PFSK-1 (cell line): ENCODE results near the gene SRP9.

Experiments
- FOXP2 ChIP-seq: optimal IDR thresholded peaks from 2 replicates; pipeline ENCODE3; 2011; ENCODE audit warnings: borderline replicate concordance, control low read depth, inconsistent platforms; ENCODE audit not compliant: insufficient read depth; ENCODE audit errors: extremely low read length, extremely low read depth
- POLR2AphosphoS5 ChIP-seq: IDR thresholded peaks from 2 replicates; pipeline ENCODE4 v1.6.1; 2012; ENCODE audit warnings: low read depth, mild to moderate bottlenecking, control low read depth, low read length, moderate library complexity
- SIN3A ChIP-seq: IDR thresholded peaks from 2 replicates; pipeline ENCODE4 v1.6.1; 2012; ENCODE audit warnings: mild to moderate bottlenecking, low read length, moderate library complexity, borderline replicate concordance; ENCODE audit not compliant: insufficient read depth
- TAF1 ChIP-seq: IDR thresholded peaks from 2 replicates; pipeline ENCODE4 v1.6.1; 2012; ENCODE audit warnings: low read length, control low read depth, borderline replicate concordance; ENCODE audit not compliant: insufficient read depth
- TF ChIP-seq, protein P1 (sequence below), 2 experiments: IDR thresholded peaks; 2 replicates each; pipeline versions ENCODE4 v1.6.1 to v1.8.0; 2011 to 2012; ENCODE audit warnings: low read depth in 2 of 2, low read length in 2 of 2, control low read depth in 1 of 2, inconsistent platforms in 1 of 2, mild to moderate bottlenecking in 1 of 2, moderate library complexity in 1 of 2; ENCODE audit not compliant: insufficient read depth in 1 of 2

DNA sequence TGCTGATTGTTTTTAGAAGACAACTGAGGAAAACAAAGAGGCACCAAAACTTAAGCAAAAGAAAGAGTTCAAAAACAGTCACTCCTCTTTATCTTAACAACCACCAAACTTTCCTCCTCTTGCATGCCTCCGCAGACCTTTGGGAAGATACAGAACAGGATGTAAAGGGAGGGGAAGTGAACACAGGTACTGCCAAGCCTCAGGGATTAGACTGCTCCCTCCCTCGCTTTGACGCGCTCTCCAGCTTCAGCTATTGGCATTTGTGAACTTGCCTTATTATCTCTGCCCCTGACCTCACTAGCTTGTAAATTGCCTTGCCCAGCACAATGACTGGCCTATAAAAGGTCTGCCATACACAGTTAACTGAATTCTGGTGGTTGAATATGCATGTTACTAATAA lies 4.8 kb upstream of the SRP9 start:
- TF ChIP-seq TAF1, result no peak
- TF ChIP-seq SIN3A, result no peak
- no peak for TF ChIP-seq POLR2AphosphoS5
- TF ChIP-seq, protein P1, sequence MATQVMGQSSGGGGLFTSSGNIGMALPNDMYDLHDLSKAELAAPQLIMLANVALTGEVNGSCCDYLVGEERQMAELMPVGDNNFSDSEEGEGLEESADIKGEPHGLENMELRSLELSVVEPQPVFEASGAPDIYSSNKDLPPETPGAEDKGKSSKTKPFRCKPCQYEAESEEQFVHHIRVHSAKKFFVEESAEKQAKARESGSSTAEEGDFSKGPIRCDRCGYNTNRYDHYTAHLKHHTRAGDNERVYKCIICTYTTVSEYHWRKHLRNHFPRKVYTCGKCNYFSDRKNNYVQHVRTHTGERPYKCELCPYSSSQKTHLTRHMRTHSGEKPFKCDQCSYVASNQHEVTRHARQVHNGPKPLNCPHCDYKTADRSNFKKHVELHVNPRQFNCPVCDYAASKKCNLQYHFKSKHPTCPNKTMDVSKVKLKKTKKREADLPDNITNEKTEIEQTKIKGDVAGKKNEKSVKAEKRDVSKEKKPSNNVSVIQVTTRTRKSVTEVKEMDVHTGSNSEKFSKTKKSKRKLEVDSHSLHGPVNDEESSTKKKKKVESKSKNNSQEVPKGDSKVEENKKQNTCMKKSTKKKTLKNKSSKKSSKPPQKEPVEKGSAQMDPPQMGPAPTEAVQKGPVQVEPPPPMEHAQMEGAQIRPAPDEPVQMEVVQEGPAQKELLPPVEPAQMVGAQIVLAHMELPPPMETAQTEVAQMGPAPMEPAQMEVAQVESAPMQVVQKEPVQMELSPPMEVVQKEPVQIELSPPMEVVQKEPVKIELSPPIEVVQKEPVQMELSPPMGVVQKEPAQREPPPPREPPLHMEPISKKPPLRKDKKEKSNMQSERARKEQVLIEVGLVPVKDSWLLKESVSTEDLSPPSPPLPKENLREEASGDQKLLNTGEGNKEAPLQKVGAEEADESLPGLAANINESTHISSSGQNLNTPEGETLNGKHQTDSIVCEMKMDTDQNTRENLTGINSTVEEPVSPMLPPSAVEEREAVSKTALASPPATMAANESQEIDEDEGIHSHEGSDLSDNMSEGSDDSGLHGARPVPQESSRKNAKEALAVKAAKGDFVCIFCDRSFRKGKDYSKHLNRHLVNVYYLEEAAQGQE (IDR thresholded peaks at IDR 0.05; ENCODE audit: insufficient read depth in 1 of 2, low read depth in 2 of 2, low read length in 2 of 2), result no peak
- no peak for TF ChIP-seq FOXP2
